Peyer's patch (tissue), 4 donors: ENCODE data around the gene SRSF8.

Source experiments
- CTCF ChIP-seq, 6 experiments: fragments of 450-650 bp in 4 of 6; fragments of 200-600 bp in 2 of 6; sonication (generic) in 1 of 6; IDR thresholded peaks; one replicate each; pipeline ENCODE4 v1.5.1; 2017 to 2019; ENCODE audit warnings: antibody characterized with exemption in 6 of 6, mild to moderate bottlenecking in 3 of 6, moderate library complexity in 1 of 6
- POLR2A ChIP-seq, 2 donors: fragments of 450-650 bp; IDR thresholded peaks; one replicate each; pipeline ENCODE4 v1.5.1; 2017; ENCODE audit warnings: antibody characterized with exemption in 2 of 2, mild to moderate bottlenecking in 2 of 2, moderate library complexity in 2 of 2

GRCh38 chr11:95093548-95093947 lies 26.8 kb downstream of the SRSF8 start:
- TF ChIP-seq CTCF (IDR thresholded peaks at IDR 0.05) (no peak), POLR2A (IDR thresholded peaks at IDR 0.05) (no peak)
